Activated T-helper 9 cell treated with anti-CD3 and anti-CD28 coated beads, Interleukin-2, amount 50 U/mL, for 16 hours (primary cell): ENCODE data around the gene DNASE1L3.

ENCODE experiments used
- DNase-seq: peaks from one replicate; pipeline ENCODE4 v3.0.0-alpha.2; 2020; ENCODE audit warnings: low read depth

Gene DNASE1L3

GRCh38 chr3:58177747-58178527, 32.8 kb downstream of the DNASE1L3 start:
- peak; percentile 82 for DNase-seq

GRCh38 chr3:58176827-58177489, 33.8 kb downstream of the DNASE1L3 start:
- DNase-seq, result no peak

GRCh38 chr3:58176185-58176530, 34.6 kb downstream of the DNASE1L3 start:
- DNase-seq, result no peak

- DNase-seq, result no peak
Observed at GRCh38 chr3:58175437-58176184, 35.2 kb downstream of the DNASE1L3 start.

- DNase-seq, result no peak
Observed at GRCh38 chr3:58175187-58175436, 35.7 kb downstream of the DNASE1L3 start.

GRCh38 chr3:58173669-58174398, 36.9 kb downstream of the DNASE1L3 start:
- DNase-seq, result no peak

GRCh38 chr3:58173029-58173668, 37.6 kb downstream of the DNASE1L3 start:
- DNase-seq, result no peak

- no peak for DNase-seq
Observed at GRCh38 chr3:58171126-58171525, 39.6 kb downstream of the DNASE1L3 start.

GRCh38 chr3:58170376-58170775, 40.4 kb downstream of the DNASE1L3 start:
- DNase-seq, result no peak

- no peak for DNase-seq
Observed at GRCh38 chr3:58169371-58169770, 41.4 kb downstream of the DNASE1L3 start.

GRCh38 chr3:58168498-58168897, 42.3 kb downstream of the DNASE1L3 start:
- no peak for DNase-seq

GRCh38 chr3:58167431-58168351, 43.1 kb downstream of the DNASE1L3 start:
- peak; percentile 13 for DNase-seq

- no peak for DNase-seq
Observed at GRCh38 chr3:58164906-58165821, 45.6 kb downstream of the DNASE1L3 start.

- no peak for DNase-seq
Observed at GRCh38 chr3:58164199-58164879, 46.4 kb downstream of the DNASE1L3 start.

GRCh38 chr3:58163234-58163633, 47.5 kb downstream of the DNASE1L3 start:
- DNase-seq, result no peak

GRCh38 chr3:58161435-58162398, 49.1 kb downstream of the DNASE1L3 start:
- DNase-seq, result no peak

GRCh38 chr3:58160399-58160798, 50.4 kb downstream of the DNASE1L3 start:
- no peak for DNase-seq
